H9 (cell line): Measurements from ENCODE around the gene EIF4E. TPM values are rescaled to one million over a fixed set of nuclear protein-coding genes. Genes with fewer than 3 reads are reported as not detected.

Experiments
- DNase-seq: peaks from one replicate; pipeline ENCODE4 v3.0.0-alpha.2; 2017
- H2AFZ ChIP-seq: one replicate; pipeline ENCODE4 v1.6.1; 2013; ENCODE audit warnings: mild to moderate bottlenecking, low read length, control low read depth, moderate library complexity
- H2AK5ac ChIP-seq: 2 replicates; pipeline ENCODE4 v1.6.1; 2013; ENCODE audit warnings: low read length, control low read depth, mixed read lengths; ENCODE audit not compliant: insufficient read length
- H2BK120ac ChIP-seq: one replicate; pipeline ENCODE4 v1.6.1; 2013; ENCODE audit warnings: low read depth, mild to moderate bottlenecking, low read length, control low read depth, inconsistent platforms; ENCODE audit not compliant: poor library complexity, severe bottlenecking
- H2BK12ac ChIP-seq: 2 replicates; pipeline ENCODE4 v1.6.1; 2013; ENCODE audit warnings: low read length, control low read depth, mixed read lengths, low read depth; ENCODE audit not compliant: insufficient read length
- H2BK15ac ChIP-seq: 2 replicates; pipeline ENCODE4 v1.6.1; 2013; ENCODE audit warnings: low read depth, low read length, control low read depth
- H2BK20ac ChIP-seq: one replicate; pipeline ENCODE4 v1.6.1; 2013; ENCODE audit warnings: low read depth, mild to moderate bottlenecking, low read length, control low read depth, inconsistent platforms; ENCODE audit not compliant: poor library complexity, severe bottlenecking
- H2BK5ac ChIP-seq: 2 replicates; pipeline ENCODE4 v1.6.1; 2013; ENCODE audit warnings: low read length, control low read depth, mixed read lengths; ENCODE audit not compliant: insufficient read length
- H3K14ac ChIP-seq: 2 replicates; pipeline ENCODE4 v1.6.1; 2013; ENCODE audit warnings: low read length, control low read depth; ENCODE audit not compliant: insufficient read depth
- H3K18ac ChIP-seq: 2 replicates; pipeline ENCODE4 v1.6.1; 2013; ENCODE audit warnings: low read depth, mild to moderate bottlenecking, mixed read lengths, low read length, control low read depth; ENCODE audit not compliant: insufficient read length
- H3K23ac ChIP-seq: 2 replicates; pipeline ENCODE4 v1.6.1; 2013; ENCODE audit warnings: low read length, control low read depth, mixed read lengths, low read depth; ENCODE audit not compliant: insufficient read length
- H3K23me2 ChIP-seq: 2 replicates; pipeline ENCODE4 v1.6.1; 2013; ENCODE audit warnings: low read depth, mild to moderate bottlenecking, mixed read lengths, low read length, control low read depth; ENCODE audit not compliant: insufficient read length, poor library complexity, severe bottlenecking
- H3K27ac ChIP-seq: 2 replicates; pipeline ENCODE4 v1.5.1; 2013; ENCODE audit warnings: low read length, control low read depth, mixed read lengths, low read depth; ENCODE audit not compliant: insufficient read length
- H3K27me3 ChIP-seq: 2 replicates; pipeline ENCODE4 v1.6.1; 2013; ENCODE audit warnings: low read length, control low read depth, inconsistent platforms; ENCODE audit not compliant: insufficient read depth
- H3K4ac ChIP-seq: 2 replicates; pipeline ENCODE4 v1.6.1; 2013; ENCODE audit warnings: low read depth, mild to moderate bottlenecking, control low read depth, inconsistent platforms, low read length, moderate library complexity
- H3K4me1 ChIP-seq: 2 replicates; pipeline ENCODE4 v1.6.1; 2013; ENCODE audit warnings: low read length, control low read depth, inconsistent platforms; ENCODE audit not compliant: insufficient read depth
- H3K4me2 ChIP-seq: 2 replicates; pipeline ENCODE4 v1.6.1; 2013; ENCODE audit warnings: low read length, control low read depth, mixed read lengths; ENCODE audit not compliant: insufficient read length, insufficient read depth
- H3K56ac ChIP-seq: 2 replicates; pipeline ENCODE4 v1.6.1; 2013; ENCODE audit warnings: low read depth, mild to moderate bottlenecking, mixed read lengths, low read length, control low read depth; ENCODE audit not compliant: insufficient read length
- H3K79me1 ChIP-seq: 2 replicates; pipeline ENCODE4 v1.6.1; 2013; ENCODE audit warnings: low read depth, mild to moderate bottlenecking, moderate library complexity, low read length, control low read depth, inconsistent platforms; ENCODE audit not compliant: insufficient read depth, poor library complexity, severe bottlenecking
- H3K79me2 ChIP-seq: 2 replicates; pipeline ENCODE4 v1.6.1; 2013; ENCODE audit warnings: low read length, control low read depth, inconsistent platforms; ENCODE audit not compliant: insufficient read depth
- H3K9ac ChIP-seq: 2 replicates; pipeline ENCODE4 v1.6.1; 2013; ENCODE audit warnings: low read length, control low read depth, mixed read lengths; ENCODE audit not compliant: insufficient read length; ENCODE audit errors: extremely low read depth
- H3K9me3 ChIP-seq: one replicate; pipeline ENCODE4 v1.6.1; 2013; ENCODE audit warnings: low read depth, low read length, inconsistent platforms; ENCODE audit not compliant: control insufficient read depth
- H3T11ph ChIP-seq: one replicate; pipeline ENCODE4 v1.6.1; 2013; ENCODE audit warnings: mild to moderate bottlenecking, low read length, control low read depth, inconsistent platforms
- H4K20me1 ChIP-seq: one replicate; pipeline ENCODE4 v1.6.1; 2013; ENCODE audit not compliant: control insufficient read depth, insufficient read length, insufficient read depth
- H4K5ac ChIP-seq: 2 replicates; pipeline ENCODE4 v1.6.1; 2013; ENCODE audit warnings: low read depth, mild to moderate bottlenecking, mixed read lengths, low read length, control low read depth; ENCODE audit not compliant: insufficient read length
- H4K8ac ChIP-seq: replicated peaks from 2 replicates; pipeline ENCODE4 v1.6.1; 2013; ENCODE audit warnings: low read length, control low read depth, mixed read lengths, low read depth; ENCODE audit not compliant: insufficient read length
- H4K91ac ChIP-seq: 2 replicates; pipeline ENCODE4 v1.6.1; 2013; ENCODE audit warnings: low read depth, mild to moderate bottlenecking, moderate library complexity, mixed read lengths, low read length, control low read depth; ENCODE audit not compliant: insufficient read length
- H3K27ac Mint-ChIP-seq, 3 experiments: 2 replicates in 2 of 3; 3 replicates in 1 of 3; pipeline ENCODE4 v1.8.0; 2020 to 2021; ENCODE audit warnings: mixed read lengths in 3 of 3, mild to moderate bottlenecking in 1 of 3, moderate library complexity in 1 of 3
- H3K27me3 Mint-ChIP-seq: 2 replicates; pipeline ENCODE4 v1.8.0; 2021; ENCODE audit warnings: low read depth, mild to moderate bottlenecking, moderate library complexity, mixed read lengths
- H3K36me3 Mint-ChIP-seq, 3 experiments: 2 replicates in 2 of 3; 3 replicates in 1 of 3; pipeline ENCODE4 v1.8.0; 2020 to 2021; ENCODE audit warnings: low read depth in 3 of 3, mixed read lengths in 3 of 3; ENCODE audit not compliant: insufficient read depth in 1 of 3
- H3K4me1 Mint-ChIP-seq, 2 experiments: 2 replicates each; pipeline ENCODE4 v1.8.0; 2020; ENCODE audit warnings: mixed read lengths in 2 of 2
- H3K4me3 Mint-ChIP-seq, 2 experiments: 2 replicates in 1 of 2; 3 replicates in 1 of 2; pipeline ENCODE4 v1.8.0; 2020 to 2021; ENCODE audit warnings: mild to moderate bottlenecking in 2 of 2, mixed read lengths in 2 of 2, moderate library complexity in 1 of 2
- H3K9me3 Mint-ChIP-seq, 2 experiments: 2 replicates in 1 of 2; 3 replicates in 1 of 2; pipeline ENCODE4 v1.8.0; 2020; ENCODE audit warnings: mild to moderate bottlenecking in 2 of 2, mixed read lengths in 2 of 2, moderate library complexity in 1 of 2
- WGBS: extraction: QIAGEN DNeasy Blood & Tissue Kit; methylation state at CpG from one replicate; pipeline ENCODE4 v1.1.7; 2013; ENCODE audit warnings: missing lambda C conversion rate, low lambda C conversion rate, mixed read lengths; ENCODE audit not compliant: insufficient read length; ENCODE audit errors: extremely low coverage; 5-methylcytosine and 5-hydroxymethylcytosine counted together
- total RNA-seq: library from RNA; stranded (reverse); gene quantifications from 2 replicates; pipeline ENCODE4 v1.2.1, GENCODE V29; 2021
- TF ChIP-seq, protein P1 (sequence below): fragments of 200-600 bp; sonication (generic); conservative IDR thresholded peaks from 3 replicates; pipeline ENCODE4 v1.8.0; 2021; ENCODE audit warnings: antibody characterized with exemption, mild to moderate bottlenecking

Gene EIF4E
- total RNA-seq, 1 experiment from 2014 or later, result 163 TPM

DNA sequence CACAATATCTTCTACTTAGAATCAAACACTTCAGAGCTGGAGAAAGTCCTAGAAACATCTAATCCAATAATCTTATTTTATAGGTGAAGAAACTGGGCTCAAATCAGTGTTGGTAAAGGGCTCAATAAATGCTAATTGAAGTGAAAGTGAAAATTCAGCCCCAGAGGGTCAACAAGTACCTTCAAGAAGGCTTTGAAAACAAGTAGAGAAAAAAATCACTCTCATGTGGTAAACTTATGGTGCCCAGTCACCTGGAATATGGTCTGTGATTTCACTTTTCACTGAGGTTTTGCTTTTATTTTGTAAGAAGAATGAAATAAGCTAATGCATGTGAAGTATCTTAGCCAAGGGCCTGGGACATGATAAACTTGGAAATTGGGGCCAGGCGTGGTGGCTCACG lies 29.1 kb upstream of the EIF4E start:
- Histone ChIP-seq H3K9ac (no peak overlapping the region), H2BK20ac (no peak overlapping the region), H3K27me3 (no peaks in the 10 kb centered on the region), H2BK5ac (no peak overlapping the region), H2AFZ (no peak overlapping the region), H3K4me2 (no peak overlapping the region), H4K91ac (no peak overlapping the region), H2BK120ac (no peak overlapping the region), H3K4me1 (no peaks in the 10 kb centered on the region), H3K23ac (no peak overlapping the region), H3K18ac (no peak overlapping the region), H3K14ac (no peak overlapping the region), H3K56ac (no peak overlapping the region), H3K4ac (no peak overlapping the region), H3K27ac (no peak overlapping the region), H2AK5ac (no peak overlapping the region), H4K8ac (no peak overlapping the region), H2BK12ac (no peak overlapping the region), H3K79me2 (no peaks in the 10 kb centered on the region), H3T11ph (no peak overlapping the region), H3K23me2 (no peaks in the 10 kb centered on the region), H4K5ac (no peak overlapping the region), H2BK15ac (no peak overlapping the region), H4K20me1 (no peaks in the 10 kb centered on the region), H3K9me3 (no peaks in the 10 kb centered on the region), H3K79me1 (no peaks in the 10 kb centered on the region)
- Mint-ChIP-seq H3K4me1 (peaks cover 0 to 3% of the 10 kb centered on the region in 2 experiments; a peak in 3 of 4 replicates), H3K4me3 (no peak overlapping the region), H3K27ac (no peak overlapping the region), H3K36me3 (no peaks in the 10 kb centered on the region; a peak in 1 of 7 replicates), H3K27me3 (no peaks in the 10 kb centered on the region; the same call in 1 of the 2 replicates), H3K9me3 (no peaks in the 10 kb centered on the region)
- TF ChIP-seq, protein P1, sequence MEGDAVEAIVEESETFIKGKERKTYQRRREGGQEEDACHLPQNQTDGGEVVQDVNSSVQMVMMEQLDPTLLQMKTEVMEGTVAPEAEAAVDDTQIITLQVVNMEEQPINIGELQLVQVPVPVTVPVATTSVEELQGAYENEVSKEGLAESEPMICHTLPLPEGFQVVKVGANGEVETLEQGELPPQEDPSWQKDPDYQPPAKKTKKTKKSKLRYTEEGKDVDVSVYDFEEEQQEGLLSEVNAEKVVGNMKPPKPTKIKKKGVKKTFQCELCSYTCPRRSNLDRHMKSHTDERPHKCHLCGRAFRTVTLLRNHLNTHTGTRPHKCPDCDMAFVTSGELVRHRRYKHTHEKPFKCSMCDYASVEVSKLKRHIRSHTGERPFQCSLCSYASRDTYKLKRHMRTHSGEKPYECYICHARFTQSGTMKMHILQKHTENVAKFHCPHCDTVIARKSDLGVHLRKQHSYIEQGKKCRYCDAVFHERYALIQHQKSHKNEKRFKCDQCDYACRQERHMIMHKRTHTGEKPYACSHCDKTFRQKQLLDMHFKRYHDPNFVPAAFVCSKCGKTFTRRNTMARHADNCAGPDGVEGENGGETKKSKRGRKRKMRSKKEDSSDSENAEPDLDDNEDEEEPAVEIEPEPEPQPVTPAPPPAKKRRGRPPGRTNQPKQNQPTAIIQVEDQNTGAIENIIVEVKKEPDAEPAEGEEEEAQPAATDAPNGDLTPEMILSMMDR, result no peak
- no CpG with 5 or more reads among the region's 2 CpGs for WGBS
- DNase-seq, result no peak
